Fibroblast of pulmonary artery (primary cell): Measurements from ENCODE around the gene CRYBG1.

Source experiments
- DNase-seq: peaks from one replicate; pipeline ENCODE4 v3.0.0-alpha.2; 2010; ENCODE audit warnings: low read depth
- H3K4me3 ChIP-seq: replicated peaks from 2 replicates; pipeline ENCODE4 v1.5.1; 2011; ENCODE audit warnings: low read depth, mild to moderate bottlenecking, control low read depth, low read length, moderate library complexity
- CTCF ChIP-seq: IDR thresholded peaks from 2 replicates; pipeline ENCODE4 v1.5.1; 2011; ENCODE audit warnings: mild to moderate bottlenecking, control low read depth, low read length, inconsistent platforms; ENCODE audit errors: missing control alignments

CRYBG1 gene

GRCh38 chr6:106434530-106434929 is 74.0 kb downstream of the CRYBG1 start:
- DNase-seq, result no peak
- H3K4me3 ChIP-seq, result no peak overlapping the region
- no peak for TF ChIP-seq CTCF

GRCh38 chr6:106439459-106439858 is 78.9 kb downstream of the CRYBG1 start:
- TF ChIP-seq CTCF, result no peak
- no peak for DNase-seq
- H3K4me3 ChIP-seq, result no peak overlapping the region

DNA sequence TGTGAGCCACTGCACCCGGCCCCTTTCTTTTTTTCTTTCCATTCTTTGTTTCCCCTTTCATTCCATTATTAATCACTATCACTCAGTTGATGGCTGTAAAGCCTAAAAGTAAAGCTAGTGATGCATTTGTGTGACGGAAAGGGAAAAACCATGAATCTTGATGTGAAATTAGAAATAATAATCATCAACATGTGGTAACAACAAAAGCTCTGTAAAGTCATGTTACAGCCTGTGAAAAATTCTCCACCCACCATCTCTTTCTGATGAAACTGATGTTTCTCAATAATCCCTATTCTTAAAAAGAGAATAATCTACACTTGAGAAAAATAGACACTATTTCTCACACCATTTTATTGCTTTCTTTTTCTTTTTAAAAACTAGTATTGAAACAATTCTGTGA is 80.0 kb downstream of the CRYBG1 start:
- no peak for DNase-seq
- H3K4me3 ChIP-seq, result no peak overlapping the region
- TF ChIP-seq CTCF, result no peak

DNA sequence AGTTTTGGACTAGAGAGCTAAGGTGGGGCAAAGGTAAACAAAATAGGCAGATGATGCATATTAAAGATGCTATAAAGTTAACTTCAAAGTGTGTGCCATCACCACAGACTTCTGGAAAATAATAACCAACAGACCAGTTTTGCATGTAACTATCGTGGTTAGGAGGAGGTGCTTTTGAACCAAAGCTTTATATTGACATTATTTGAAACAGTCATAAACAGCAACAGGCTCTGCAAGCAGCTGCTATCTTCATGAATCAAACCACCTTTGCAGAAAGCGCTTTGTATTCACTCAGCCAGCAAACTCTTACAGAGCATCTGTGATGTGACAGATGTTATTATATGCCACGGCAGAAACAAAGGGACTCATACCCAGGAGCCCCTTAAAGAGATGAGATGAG is 81.9 kb downstream of the CRYBG1 start:
- no peak for TF ChIP-seq CTCF
- no peak overlapping the region for H3K4me3 ChIP-seq

DNA sequence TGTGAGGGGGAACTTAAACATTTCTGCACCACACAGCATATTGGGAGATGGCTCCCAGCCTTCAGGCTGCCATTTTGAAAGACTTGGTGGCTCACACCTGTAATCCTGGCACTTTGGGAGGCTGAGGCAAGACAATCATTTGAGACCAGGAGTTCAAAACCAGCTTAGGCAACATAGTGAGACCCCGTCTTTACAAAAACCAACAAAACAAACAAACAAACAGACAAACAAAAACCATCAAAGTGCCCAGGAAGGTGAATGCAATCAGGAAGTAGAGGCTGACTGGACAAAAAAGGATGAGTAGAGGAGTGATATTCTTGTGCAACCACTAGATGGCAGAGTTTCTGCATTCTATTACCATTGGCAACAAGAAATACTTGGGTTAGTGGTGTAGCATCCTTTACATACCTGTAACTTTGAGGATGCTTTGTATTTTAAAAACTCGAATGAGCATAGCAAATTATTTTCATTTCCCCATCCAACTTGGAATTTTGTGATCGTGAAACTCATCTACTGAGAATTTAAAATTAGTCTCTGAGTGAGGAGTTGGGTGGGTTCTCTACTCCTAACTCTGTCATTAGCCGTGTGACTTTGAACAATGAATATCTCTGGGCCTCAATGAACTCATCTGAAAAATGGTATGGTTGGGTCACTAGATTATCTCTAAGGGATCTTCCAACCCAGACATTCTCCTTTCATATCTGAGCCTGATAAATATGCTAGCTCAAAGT is 84.4 kb downstream of the CRYBG1 start:
- H3K4me3 ChIP-seq, result no peak overlapping the region
- TF ChIP-seq CTCF, result peak; percentile 81
- DNase-seq, result peak; percentile 80

More for the DNA sequence above, 81.9 kb downstream of the CRYBG1 start:
- no peak for DNase-seq

DNA sequence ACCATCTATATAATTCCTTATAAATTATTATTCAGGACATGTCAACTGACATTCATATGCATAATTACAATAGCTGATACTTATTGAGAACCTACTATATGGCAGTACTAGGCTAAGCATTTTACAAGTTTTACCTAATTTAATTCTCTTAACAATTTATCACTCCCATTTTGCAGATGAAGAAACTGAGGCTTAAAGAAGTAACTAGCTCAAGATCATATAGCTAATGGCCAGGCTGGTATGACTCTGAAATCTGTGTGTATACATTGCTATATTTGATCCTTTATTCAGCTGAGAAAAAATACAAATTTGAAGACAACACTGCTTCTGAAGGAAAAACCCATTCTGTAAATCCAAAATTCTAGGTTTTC is 85.0 kb downstream of the CRYBG1 start:
- DNase-seq, result no peak
- H3K4me3 ChIP-seq, result no peak overlapping the region
- no peak for TF ChIP-seq CTCF

DNA sequence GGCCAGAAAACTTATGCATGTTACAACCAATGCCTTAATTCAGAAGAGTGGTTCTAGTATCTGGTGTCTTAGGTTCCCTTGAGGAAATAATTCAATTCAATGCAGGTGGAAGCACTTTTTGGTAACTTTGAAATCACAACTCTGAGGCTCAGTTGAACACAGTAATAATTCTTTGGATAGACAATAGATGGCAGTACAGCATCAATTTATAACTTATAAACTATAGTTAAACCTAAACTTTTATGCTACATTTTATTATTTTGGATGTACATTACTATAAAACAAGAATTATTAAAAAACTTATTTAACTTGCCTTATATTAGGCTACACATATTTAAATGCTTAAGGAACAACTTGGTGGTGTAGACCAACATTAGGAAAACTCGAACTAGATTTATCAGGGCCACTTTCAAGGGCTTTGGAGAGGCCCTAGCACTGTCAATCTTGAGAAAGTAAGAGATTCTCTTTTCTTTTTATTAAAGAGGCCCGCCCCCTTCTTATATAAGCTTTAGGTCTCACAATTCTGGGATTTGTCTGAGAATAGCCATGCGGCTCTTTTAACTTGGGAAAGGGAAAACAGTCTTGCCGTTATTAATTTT is 85.9 kb downstream of the CRYBG1 start:
- peak; percentile 41 for TF ChIP-seq CTCF
- peak; percentile 36 for DNase-seq
- no peak overlapping the region for H3K4me3 ChIP-seq
